GM21786 (cell line): ENCODE results near the gene KCNJ5.
A peak's percentile ranks its signal among the peaks of the same experiment; 100 is the strongest.
"Not testable (repeated sequence)": the region's sequence is repeated elsewhere in the genome, so short reads cannot be mapped to it uniquely, and the experiment has no call there.

ENCODE experiments used
- ATAC-seq: cut with Tn5 transposase; IDR thresholded peaks from one replicate; pipeline ENCODE4 v1.9.1; 2021; ENCODE audit not compliant: unreplicated experiment

Gene KCNJ5

DNA sequence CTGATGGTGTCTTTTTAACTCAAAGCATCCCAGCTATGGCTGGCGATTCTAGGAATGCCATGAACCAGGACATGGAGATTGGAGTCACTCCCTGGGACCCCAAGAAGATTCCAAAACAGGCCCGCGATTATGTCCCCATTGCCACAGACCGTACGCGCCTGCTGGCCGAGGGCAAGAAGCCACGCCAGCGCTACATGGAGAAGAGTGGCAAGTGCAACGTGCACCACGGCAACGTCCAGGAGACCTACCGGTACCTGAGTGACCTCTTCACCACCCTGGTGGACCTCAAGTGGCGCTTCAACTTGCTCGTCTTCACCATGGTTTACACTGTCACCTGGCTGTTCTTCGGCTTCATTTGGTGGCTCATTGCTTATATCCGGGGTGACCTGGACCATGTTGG lies 20.1 kb downstream of the KCNJ5 start:
- ATAC-seq, result no peak

DNA sequence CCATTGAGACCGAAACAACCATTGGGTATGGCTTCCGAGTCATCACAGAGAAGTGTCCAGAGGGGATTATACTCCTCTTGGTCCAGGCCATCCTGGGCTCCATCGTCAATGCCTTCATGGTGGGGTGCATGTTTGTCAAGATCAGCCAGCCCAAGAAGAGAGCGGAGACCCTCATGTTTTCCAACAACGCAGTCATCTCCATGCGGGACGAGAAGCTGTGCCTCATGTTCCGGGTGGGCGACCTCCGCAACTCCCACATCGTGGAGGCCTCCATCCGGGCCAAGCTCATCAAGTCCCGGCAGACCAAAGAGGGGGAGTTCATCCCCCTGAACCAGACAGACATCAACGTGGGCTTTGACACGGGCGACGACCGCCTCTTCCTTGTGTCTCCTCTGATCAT lies 20.5 kb downstream of the KCNJ5 start:
- ATAC-seq, result no peak

DNA sequence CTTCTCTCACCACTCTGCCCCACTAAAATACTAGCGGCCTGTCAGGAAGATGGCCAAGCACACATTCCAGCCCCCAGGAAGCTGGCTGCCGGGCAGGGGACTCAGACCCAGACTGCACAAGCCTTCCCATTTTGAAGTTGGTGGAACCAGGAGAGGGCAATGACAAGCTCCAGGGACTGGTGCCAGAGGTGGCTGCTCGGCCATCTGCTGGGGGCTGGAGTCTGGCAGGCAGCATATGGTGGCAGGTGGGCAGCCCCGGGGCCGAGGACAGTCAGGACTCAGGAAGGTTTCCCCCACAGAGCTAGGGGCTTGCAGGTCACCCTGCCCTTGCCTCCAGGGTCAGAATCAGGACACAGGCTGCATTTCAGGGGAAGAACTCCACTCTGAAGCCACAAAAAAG lies 22.6 kb downstream of the KCNJ5 start:
- no peak for ATAC-seq

DNA sequence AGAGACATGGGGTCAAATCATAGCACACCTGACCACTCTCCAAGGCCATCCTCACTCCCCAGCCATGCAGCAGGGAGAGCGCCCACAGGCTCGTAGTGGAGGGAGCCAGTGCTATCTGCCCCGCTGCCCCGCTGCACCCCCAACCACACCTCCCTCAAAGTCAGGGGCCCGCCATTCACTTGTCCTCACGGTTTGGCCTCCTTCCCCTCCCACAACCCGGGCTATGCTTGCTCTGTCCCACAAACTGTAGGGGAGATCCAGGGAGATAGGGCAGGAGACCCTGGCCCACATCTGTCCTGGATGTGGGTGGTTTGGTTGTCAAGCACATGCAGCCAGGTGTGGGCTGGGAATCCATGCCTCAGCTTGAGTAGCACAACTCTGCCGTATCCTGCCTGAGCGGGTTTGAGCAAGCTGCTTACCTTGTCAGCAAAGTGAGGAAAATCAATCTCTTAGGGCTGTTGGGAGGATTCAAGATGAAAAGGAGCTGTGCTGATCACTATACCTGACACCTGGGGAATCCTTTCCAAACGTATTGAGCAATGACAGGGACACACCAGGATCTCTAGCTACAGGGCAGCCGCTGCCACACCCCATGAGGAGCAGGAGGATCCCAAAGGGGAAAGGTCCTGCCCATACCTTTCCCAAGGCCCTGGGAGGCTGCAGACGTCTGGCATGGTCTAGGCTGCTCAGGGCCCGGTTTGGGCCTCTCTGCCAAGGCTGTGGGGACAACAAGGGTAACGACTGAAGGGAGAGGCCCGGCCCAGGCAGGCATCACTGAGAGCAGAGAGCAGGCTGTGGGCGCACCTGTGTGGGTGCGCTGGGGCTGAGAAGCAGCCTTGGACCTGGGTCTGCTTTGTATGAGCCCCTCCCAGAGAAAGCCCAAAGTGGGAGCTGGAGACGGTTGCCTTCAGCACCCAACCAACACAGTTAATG lies 23.3 kb downstream of the KCNJ5 start:
- ATAC-seq, result no peak

DNA sequence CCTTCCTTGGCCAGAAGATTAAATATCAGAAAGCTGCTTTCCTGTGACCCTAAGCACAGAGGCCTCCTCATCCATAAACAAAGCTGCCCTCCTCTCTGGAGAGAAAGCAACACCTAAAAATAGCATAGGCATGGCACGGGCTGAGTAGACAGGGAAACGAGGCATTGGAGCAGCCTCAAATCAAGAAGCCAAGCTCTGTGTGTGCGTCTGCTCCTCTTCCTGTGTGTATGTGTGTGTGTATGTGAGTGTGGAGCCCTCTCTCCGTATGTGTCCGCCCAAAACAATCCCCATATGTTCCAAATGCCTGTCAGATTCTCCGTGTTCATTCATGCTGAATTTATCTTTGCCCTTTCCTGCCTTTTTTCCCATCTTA lies 24.0 kb downstream of the KCNJ5 start:
- ATAC-seq, result no peak

DNA sequence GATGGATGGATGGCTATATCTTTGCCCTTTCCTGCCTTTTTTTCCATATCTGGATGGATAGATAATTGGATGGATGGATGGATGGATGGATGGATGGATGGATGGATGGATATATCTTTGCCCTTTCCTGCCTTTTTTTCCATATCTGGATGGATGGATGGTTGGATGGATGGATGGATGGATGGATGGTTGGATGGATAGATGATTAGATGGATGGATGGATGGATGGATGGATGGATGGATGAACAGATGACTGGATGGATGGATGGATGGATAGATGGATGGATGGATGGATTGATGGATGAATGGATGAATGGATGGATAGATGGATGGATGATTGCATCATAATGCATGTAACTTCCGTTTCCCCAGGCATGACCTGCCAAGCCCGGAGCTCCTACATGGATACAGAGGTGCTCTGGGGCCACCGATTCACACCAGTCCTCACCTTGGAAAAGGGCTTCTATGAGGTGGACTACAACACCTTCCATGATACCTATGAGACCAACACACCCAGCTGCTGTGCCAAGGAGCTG lies 24.9 kb downstream of the KCNJ5 start:
- no peak for ATAC-seq

DNA sequence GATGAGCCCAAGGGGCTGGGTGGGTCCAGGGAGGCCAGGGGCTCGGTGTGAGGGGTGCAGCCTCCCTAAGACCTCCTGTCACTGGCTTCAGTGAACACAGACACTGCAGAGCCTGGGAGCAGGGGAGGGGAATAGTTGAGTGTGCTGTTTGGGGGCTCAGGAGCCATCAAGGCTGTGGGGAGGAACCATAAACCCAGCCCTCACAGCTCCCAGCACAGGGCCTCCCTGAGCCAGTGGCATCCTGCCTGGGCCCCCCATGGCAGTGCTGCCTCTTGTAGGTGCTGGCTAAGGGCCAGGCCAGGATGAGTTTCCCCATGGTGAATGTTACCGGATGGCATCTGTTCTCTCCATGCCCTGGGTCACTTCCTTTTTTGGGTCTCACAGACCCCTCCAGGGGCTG lies 25.5 kb downstream of the KCNJ5 start:
- ATAC-seq, result no peak

DNA sequence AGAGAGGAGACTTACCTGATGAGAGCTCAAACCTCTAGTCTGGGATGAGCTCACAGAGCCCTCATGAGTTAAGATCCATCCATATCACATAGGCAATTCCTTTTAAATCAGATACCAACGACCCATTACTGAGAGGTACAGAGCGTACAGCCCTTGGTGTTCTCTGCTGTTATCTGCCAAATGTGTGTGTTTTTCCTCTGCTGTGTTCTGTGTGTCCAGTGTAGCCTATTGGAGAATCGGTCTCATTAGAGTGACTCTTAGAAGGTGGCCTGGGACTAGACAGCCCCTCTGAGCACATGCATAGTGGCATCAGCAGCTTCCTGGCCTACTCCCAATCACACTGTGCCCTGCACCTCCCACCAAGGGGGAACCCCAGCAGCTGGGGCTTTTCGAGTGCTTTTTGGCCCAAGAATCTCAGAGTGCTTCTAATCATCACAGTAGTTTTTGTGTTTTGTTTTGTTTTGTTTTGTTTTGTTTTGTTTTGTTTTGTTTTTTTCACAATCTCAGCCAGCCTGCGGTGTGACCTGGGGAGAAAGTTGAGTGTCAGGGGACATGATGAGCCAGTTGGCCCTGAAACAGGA lies 26.1 kb downstream of the KCNJ5 start:
- ATAC-seq, result no peak

DNA sequence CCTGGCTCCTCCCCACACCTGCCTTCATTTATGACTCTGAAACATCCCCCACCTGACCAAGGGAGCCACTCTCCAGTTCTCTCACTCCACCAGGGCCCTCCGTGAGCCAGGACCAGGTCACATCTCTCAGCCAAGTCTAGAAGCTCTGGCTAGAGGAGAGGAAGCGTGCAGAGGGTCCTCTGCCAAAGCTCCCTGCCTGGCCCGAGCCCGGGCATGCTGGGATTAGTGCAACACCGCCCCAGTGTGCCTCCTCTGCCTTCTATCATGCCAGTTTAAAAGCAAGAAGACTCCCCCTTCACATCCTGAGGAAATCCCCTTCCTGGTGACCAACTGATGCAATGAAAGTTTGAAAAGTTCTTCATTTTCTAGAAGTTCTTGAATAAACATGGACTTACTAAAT lies 28.1 kb downstream of the KCNJ5 start:
- ATAC-seq, result no peak

DNA sequence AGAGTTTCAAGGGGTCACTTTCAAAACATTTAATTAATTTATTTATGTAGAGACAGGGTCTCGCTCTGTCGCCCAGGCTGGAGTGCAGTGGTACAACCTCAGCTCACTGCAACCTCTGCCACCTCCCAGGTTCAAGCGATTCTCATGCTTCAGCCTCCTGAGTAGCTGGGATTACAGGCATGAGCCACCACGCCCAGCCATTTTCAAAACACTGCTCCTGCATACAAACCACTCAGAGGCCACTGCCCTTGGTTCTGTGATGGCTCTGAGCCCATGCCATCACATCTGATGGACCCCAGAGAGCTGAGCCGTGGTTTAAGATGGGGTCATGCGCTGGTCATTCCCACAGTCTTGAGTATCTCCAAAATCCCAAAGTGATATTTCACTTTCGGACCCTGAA lies 28.5 kb downstream of the KCNJ5 start:
- not testable (repeated sequence) for ATAC-seq

DNA sequence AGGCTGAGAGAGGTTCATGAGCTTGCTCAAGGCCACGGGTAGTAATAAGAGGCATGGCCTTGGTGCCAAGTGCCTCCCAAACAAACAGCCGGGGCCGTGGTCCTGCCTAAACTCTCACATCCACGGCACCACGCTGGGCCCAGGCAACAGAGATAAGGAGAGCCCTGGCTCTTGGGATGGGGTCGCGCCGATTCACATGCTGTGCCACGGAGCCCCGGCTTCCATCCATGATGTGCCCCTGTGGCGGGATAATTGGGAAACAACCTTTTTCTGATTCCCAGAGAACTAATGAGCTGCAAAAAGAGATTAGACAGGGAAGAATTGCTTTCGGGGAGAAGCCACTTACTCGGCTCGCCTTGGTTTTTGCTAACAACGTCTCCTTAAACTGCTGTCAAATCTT lies 29.5 kb downstream of the KCNJ5 start:
- no peak for ATAC-seq

DNA sequence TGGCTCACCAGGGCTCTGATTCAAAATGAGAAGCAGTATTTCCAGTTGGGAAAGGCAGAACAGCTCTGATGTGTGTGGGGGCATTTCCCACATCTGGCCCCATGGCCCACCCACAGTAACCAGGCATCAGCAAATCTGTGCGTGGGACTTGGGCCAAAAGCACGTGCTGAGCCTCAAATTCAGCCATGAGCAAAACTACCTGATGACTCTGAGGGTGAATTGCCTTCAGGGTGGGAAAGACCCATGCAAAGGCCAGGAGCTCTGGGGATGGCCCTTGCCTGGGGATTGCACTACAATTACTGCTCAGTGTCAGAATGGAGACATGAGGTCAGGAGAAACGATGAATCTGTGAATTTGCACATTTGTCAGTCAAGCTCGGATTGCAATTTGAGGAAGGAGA lies 30.6 kb downstream of the KCNJ5 start:
- ATAC-seq, result no peak

DNA sequence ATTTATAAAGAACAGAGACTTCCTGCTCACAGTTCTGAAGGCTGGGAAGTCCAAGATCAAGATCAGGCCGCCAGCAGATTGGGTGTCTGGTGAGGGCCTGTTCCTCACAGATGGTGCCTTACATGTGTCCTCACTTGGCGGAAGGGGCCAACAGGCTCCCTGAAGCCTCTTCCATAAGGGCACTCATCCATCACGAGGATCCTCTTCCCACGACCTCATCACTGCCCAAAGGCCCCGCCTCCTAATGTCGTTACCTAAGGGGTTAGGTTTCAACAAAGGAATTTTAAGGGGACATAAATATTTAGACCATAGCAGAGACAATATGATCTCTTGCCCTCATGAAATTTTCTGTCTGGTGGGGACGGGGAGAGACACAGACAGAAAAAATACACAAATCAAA lies 32.9 kb downstream of the KCNJ5 start:
- ATAC-seq, result no peak

DNA sequence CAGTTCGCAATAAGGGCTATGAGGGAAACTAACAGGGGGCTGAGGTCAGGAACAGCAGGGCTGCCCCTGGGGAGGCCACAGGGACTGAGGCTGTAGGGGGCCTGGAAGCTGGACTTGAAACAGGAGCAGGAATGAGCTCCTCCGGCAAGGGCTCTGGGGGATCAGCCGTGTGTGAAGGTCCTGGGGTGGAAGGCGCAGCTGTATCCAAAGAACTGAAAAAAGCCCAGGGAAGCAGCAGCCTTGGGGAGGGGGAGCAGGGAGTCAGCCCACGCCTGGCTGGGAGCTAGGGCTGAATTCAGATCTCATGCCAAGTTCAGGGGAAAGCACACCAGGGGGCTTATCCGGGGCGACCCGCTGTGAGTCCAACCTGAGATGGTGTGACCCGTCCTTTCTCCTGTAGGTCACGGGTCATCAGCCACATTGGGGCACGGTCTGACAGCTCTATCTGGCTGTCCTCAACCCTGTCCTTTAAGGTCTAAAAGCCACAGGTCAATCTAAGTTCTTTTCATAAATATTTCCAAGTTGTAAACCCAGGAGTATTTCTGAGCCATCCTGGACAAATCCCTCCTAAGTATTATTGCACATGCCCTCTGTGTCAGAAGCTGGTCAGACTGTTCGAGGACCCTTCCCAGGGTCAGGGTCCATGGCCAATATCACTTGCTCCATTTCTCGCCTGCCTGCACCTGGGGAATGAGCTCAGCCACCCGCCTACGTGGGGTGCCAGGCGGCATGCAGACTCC lies 33.5 kb downstream of the KCNJ5 start:
- no peak for ATAC-seq

DNA sequence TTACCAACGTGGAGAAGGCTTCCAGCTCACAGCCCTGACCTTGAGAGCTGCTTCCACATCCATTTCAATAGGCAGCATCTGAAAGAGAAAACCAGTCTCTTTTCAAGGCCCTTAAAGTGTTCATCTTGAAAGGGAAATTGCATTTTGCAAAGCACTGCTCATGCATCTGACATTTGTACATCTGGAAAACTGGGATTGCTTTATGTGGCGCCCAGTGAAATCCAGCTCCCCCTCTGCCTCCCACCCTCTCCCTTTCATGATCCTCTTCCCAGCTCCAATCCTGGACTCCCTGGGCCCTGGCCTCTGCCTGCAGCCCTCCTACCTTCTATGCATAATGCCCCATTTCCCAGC lies 34.1 kb downstream of the KCNJ5 start:
- ATAC-seq, result no peak

DNA sequence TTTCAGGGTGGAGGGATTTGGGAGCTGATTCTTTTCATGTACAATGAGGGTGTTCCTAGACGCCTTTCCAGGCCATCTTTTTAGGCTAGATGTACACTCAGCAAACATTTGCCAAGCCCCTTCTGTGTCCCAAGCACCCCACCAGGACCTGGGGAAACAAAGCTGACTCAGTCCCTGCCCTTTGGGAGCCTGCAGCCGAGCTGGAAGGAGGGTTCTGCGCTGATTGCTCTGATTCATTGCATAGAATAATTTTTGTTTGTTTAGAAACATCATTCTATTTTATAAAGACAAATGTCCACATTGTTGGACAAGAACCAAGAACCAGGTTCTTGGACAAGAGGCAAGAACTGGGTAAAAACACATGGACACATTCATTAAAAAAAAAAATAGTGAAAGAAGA lies 34.8 kb downstream of the KCNJ5 start:
- ATAC-seq, result no peak

DNA sequence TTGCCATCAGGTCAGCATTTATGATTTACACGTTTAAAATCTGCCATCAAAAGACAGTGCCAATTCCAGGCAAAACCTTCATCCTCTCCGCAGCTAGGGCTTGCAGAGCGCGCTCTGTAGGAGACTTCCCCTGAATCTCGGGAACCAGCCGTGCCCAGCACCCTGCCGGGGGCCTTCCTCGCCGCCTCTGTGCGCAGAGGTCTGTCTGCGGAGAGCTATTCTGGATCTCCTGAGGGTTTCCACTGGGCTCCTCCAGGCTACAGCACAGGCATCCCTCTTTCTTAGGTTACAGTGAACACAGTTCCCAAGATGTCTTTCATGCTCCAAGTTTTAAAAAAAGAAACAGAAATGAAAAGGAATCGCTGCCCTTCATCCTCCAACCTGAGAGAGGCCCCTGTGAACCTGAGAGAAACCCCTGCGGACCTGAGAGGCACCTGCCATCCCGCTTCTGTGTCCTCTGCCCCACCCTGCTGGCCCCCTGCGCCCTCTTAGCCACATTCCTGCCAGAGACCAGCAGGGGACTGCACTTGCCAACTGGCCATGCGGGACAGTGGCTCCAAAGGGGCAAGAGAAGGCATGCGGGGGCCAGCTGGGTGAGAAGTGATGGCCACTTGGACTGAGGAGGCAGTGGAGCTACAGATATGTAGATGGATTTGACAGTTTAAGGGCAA lies 35.4 kb downstream of the KCNJ5 start:
- ATAC-seq, result no peak

DNA sequence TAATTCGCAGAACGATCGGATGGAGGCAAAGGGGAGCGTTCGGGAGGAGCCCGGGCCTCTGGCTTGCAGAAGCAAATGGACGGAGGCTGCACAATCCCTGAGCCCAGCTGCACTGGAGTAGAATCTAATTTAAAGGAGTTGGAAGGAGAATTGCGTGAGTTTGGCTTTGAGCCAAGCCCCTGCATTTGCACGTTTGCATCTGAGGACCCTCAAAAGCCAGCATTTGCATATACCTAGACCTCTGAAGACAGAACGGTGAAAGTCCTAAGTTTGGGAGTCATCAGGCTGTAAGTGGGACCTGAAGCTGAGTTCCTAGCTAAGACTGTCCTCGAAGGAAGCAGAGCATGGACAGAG lies 35.9 kb downstream of the KCNJ5 start:
- ATAC-seq, result no peak

DNA sequence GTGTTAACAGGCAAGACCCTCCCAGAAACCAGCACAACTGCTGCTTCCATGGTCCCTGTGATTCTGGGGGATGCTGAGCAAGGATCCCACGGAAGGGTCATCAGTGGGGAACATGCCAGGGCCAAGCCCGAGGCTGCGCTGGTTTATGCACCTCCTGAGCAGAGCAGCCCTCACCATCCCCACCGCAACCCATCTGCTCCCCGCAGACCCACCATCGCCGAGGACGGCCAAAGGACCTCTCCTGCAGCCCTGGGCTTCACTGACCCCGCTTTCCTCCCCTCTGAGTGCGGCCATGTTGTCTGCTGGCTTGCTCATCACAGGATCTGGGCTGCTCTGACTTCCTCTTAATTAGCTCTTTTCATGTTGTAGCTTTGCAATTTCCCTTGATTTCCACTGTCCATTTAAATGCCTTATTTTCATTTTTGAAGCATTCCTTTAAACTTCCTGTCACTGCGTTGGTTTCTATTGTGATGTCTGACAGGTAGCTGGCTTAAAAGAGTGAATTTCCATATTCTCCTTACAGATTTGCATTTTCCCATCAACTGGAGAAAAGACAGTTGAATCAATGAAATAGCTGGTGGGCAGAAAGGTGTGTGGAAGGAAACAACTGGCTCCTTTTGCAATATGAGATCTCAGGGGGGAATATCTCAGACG lies 36.7 kb downstream of the KCNJ5 start:
- ATAC-seq, result no peak

DNA sequence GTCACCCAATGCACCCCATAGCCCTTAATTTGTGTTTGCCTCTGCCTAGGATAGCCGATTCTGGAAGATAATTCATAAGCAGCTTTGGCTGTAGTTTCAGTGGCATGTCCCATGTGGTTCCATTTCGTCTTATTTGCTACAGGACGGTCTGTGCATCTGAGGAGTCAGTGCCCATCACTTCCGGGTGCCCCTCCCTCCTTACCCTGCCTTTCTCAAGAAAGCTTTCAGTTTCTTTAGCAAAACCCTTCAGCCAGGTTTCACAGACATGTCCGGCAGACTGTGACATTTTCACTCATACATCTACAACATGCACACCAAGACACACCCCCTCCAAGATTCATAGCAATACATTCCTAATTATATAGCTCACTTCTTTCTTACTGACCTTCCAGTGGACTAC lies 37.2 kb downstream of the KCNJ5 start:
- ATAC-seq, result peak; percentile 98

DNA sequence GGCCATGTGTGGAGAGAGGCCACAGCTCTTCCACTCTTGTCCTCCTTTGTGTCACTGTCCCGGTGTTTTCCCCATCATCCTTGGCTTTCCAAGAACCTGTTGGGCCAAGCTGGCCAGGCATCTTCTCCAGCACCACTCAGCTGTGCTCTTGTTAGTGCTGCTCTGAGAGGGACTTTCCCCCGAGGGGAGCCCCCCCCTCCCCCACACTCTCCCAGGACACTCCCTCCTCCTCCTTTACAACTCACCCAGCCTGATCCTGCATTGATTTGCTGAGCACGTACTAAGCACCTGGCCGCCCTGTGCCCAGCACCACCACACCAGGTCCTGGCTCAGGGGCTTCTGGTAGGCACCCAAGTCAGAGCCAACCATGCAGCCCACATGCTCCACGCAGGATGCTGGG lies 38.3 kb downstream of the KCNJ5 start:
- ATAC-seq, result no peak
